Calu3 (cell line): ENCODE results near the gene MSI2. TPM values are rescaled to one million over a fixed set of nuclear protein-coding genes. Genes with fewer than 3 reads are reported as not detected.

ENCODE experiments used
- BruUV-seq: library from RNA; stranded (reverse); fragments of 400-500 nt; replicated peaks from 2 replicates; lab custom pipeline; 2021; lab: Mats Ljungman, UMichigan
- CTCF ChIA-PET: fragments of 300-600 bp; sonication (Branson Sonifier 250); formaldehyde crosslinking; loops from one replicate; lab custom pipeline; 2022; ENCODE audit warnings: antibody characterized with exemption; lab: Charles Lee
- DNase-seq: peaks from one replicate; pipeline ENCODE4 v3.0.0; 2022
- H3K27ac Mint-ChIP-seq: one replicate; pipeline ENCODE4 v1.8.0; 2022; ENCODE audit warnings: mixed read lengths; ENCODE audit not compliant: unreplicated experiment
- H3K27me3 Mint-ChIP-seq: one replicate; pipeline ENCODE4 v1.8.0; 2022; ENCODE audit warnings: mixed read lengths; ENCODE audit not compliant: unreplicated experiment
- H3K36me3 Mint-ChIP-seq: one replicate; pipeline ENCODE4 v1.8.0; 2022; ENCODE audit warnings: mild to moderate bottlenecking, moderate library complexity, mixed read lengths; ENCODE audit not compliant: insufficient read depth, unreplicated experiment
- H3K4me1 Mint-ChIP-seq: one replicate; pipeline ENCODE4 v1.8.0; 2022; ENCODE audit warnings: mild to moderate bottlenecking, low read depth, mixed read lengths; ENCODE audit not compliant: unreplicated experiment
- H3K4me3 Mint-ChIP-seq: one replicate; pipeline ENCODE4 v1.8.0; 2022; ENCODE audit warnings: mild to moderate bottlenecking, low read depth, moderate library complexity, mixed read lengths; ENCODE audit not compliant: unreplicated experiment
- H3K9me3 Mint-ChIP-seq: one replicate; pipeline ENCODE4 v1.8.0; 2022; ENCODE audit warnings: low read depth, mixed read lengths; ENCODE audit not compliant: unreplicated experiment
- CTCF ChIP-seq: fragments of 200-600 bp; IDR thresholded peaks from one replicate; pipeline ENCODE4 v1.8.0; 2022; ENCODE audit warnings: antibody characterized with exemption; ENCODE audit not compliant: unreplicated experiment
- intact Hi-C: fragments of 100-400 bp; cut with micrococcal nuclease; formaldehyde crosslinking; loops from one replicate; pipeline ENCODE4 v1.10.0; 2022; ENCODE audit not compliant: unreplicated experiment
- total RNA-seq: library from RNA; stranded (reverse); gene quantifications from 2 replicates; pipeline ENCODE4 v1.2.3, GENCODE V29; 2022

The MSI2 gene
- total RNA-seq, 1 experiment from 2014 or later: 66.4 TPM

DNA sequence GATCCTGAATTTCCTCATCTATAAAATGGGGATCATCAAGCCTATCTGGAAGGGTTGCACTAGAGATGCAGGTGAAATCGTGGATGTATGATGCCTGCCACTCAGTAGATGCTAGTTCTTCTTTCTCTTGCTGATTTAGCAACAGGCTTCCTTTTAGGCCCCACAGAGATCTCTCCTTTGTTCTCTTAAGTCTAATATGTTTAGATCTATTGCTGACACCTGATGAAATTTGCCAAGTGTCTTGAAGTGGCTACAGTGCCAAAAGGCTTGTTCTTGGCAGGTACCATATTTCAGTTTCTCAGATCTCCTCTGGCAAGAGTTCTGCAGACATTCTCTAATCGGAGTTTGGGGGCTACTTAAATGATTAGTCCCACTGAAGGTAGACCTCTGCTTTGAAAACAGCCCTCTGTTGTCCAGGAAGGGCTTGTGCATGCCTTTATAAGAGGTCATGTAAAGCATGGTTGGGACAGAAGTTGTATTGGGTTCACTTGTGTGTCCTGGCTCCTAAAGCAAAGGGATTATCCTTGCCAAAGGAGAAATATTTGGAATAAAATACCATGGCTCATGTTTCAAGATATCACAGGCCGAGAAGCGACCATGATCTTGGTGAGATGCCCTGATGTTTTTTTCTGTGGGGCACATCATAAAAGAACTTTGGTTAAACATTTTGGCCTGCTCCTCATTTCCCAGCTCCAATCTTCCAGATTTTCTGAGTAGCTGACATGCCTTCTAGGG lies 234.0 kb downstream of the MSI2 start:
- Mint-ChIP-seq H3K27ac (no peak overlapping the region), H3K9me3 (no peaks in the 10 kb centered on the region), H3K4me1 (no peaks in the 10 kb centered on the region), H3K4me3 (no peak overlapping the region), H3K27me3 (no peaks in the 10 kb centered on the region), H3K36me3 (no peaks in the 10 kb centered on the region)
- CTCF ChIA-PET: no interaction called here
- DNase-seq: no peak
- TF ChIP-seq CTCF: no peak
- intact Hi-C loops: no loop called here
- BruUV-seq: no TSS peak

DNA sequence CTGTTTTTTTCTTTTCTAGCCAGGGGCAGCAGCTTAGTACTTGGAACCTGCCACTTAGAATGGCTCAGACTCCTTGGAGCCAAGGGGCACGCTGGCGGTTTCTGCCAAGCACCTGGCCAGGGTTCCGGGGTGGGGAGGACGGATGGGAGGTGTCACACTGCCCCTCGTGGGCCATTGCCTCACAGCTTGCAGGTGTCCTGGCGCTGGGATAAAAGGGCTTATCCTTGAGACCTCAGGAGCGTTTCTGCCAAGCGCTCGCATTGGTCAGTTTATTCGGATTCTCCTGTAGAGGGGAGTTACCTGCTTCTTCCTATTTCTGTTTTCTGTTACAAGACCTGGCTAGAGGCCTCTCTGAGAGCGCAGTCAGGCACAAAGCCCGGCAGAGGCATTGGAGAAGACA lies 234.6 kb downstream of the MSI2 start:
- intact Hi-C loops: no loop called here
- H3K27ac Mint-ChIP-seq: no peak overlapping the region
- BruUV-seq: no TSS peak
- no peaks in the 10 kb centered on the region for H3K36me3 Mint-ChIP-seq
- CTCF ChIA-PET: no interaction called here
- H3K4me1 Mint-ChIP-seq: no peaks in the 10 kb centered on the region
- TF ChIP-seq CTCF: no peak
- no peak for DNase-seq
- no peak overlapping the region for H3K4me3 Mint-ChIP-seq
- no peaks in the 10 kb centered on the region for H3K9me3 Mint-ChIP-seq
- no peaks in the 10 kb centered on the region for H3K27me3 Mint-ChIP-seq

- no peak for TF ChIP-seq CTCF
- no peak overlapping the region for H3K27ac Mint-ChIP-seq
- H3K27me3 Mint-ChIP-seq: no peaks in the 10 kb centered on the region
- H3K4me1 Mint-ChIP-seq: no peaks in the 10 kb centered on the region
- intact Hi-C loops: no loop called here
- no peak for DNase-seq
- no peak overlapping the region for H3K4me3 Mint-ChIP-seq
- H3K36me3 Mint-ChIP-seq: no peaks in the 10 kb centered on the region
- CTCF ChIA-PET: no interaction called here
- no peaks in the 10 kb centered on the region for H3K9me3 Mint-ChIP-seq
- BruUV-seq: no TSS peak
Measured at GRCh38 chr17:57493171-57493570, 236.8 kb downstream of the MSI2 start.

GRCh38 chr17:57493625-57494024 lies 237.3 kb downstream of the MSI2 start:
- BruUV-seq: no TSS peak
- H3K9me3 Mint-ChIP-seq: no peaks in the 10 kb centered on the region
- no peak overlapping the region for H3K27ac Mint-ChIP-seq
- H3K27me3 Mint-ChIP-seq: no peaks in the 10 kb centered on the region
- DNase-seq: no peak
- intact Hi-C loops: no loop called here
- H3K4me3 Mint-ChIP-seq: no peak overlapping the region
- CTCF ChIA-PET: no interaction called here
- no peaks in the 10 kb centered on the region for H3K4me1 Mint-ChIP-seq
- TF ChIP-seq CTCF: no peak
- no peaks in the 10 kb centered on the region for H3K36me3 Mint-ChIP-seq
